Activated T-cell treated with anti-CD3 and anti-CD28 coated beads, Interleukin-2, amount 50 U/mL, for 72 hours (primary cell): ENCODE measurements around the gene SHANK1. TPM values are rescaled to one million over a fixed set of nuclear protein-coding genes. Genes with fewer than 3 reads are reported as not detected.

Experiments
- ATAC-seq, 2 donors: fragments of 150-1000 bp; cut with Tn5 transposase; replicated peaks in 1 of 2; 2 replicates each; pipeline ENCODE4 v1.10.0; 2021; ENCODE audit warnings: moderate library complexity in 2 of 2, mild to moderate bottlenecking in 1 of 2
- DNase-seq, 2 donors: peaks; one replicate each; pipeline ENCODE4 v3.0.0; 2021 to 2022; ENCODE audit warnings: mixed read lengths in 1 of 2
- H3K27ac Mint-ChIP-seq: one replicate; pipeline ENCODE4 v1.8.0; 2022; ENCODE audit warnings: mild to moderate bottlenecking, moderate library complexity, mixed read lengths
- H3K27me3 Mint-ChIP-seq: one replicate; pipeline ENCODE4 v1.8.0; 2022; ENCODE audit warnings: low read depth, mixed read lengths
- H3K36me3 Mint-ChIP-seq, 2 donors: one replicate each; pipeline ENCODE4 v1.8.0; 2022; ENCODE audit warnings: mixed read lengths in 2 of 2, mild to moderate bottlenecking in 1 of 2; ENCODE audit not compliant: insufficient read depth in 2 of 2
- H3K4me1 Mint-ChIP-seq: one replicate; pipeline ENCODE4 v1.8.0; 2022; ENCODE audit warnings: low read depth, mixed read lengths
- H3K4me3 Mint-ChIP-seq, 2 donors: one replicate each; pipeline ENCODE4 v1.8.0; 2022; ENCODE audit warnings: mild to moderate bottlenecking in 2 of 2, mixed read lengths in 2 of 2, moderate library complexity in 2 of 2
- H3K9me3 Mint-ChIP-seq, 2 donors: one replicate each; pipeline ENCODE4 v1.8.0; 2022; ENCODE audit warnings: mixed read lengths in 2 of 2
- total RNA-seq, 2 donors: library from RNA; stranded (reverse); gene quantifications; one replicate each; pipeline ENCODE4 v1.2.3, GENCODE V29; 2022

SHANK1 gene
- total RNA-seq, 2 donors from 2014 or later = 0.07 TPM; not detected in 1

DNA sequence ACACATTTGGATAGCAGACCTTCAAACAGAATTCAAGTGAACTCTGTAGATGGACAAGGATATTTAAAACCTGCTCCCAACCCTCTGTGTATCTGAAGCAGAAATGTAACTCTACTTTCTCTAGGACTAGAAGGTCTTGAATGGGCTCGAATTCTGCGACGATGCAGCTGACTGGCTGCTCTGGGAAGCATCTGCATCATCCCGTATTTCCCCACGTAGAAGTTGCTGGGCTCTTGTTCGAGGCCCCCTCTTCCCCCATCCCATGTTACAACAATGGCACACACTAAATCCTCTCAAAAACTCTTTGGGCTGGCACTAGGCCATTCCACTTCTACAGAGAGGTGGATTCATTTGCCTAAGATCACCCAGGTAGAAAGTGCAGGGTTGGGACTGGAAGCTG lies 55.4 kb downstream of the SHANK1 start:
- Mint-ChIP-seq H3K9me3 (no peaks in the 10 kb centered on the region), H3K27me3 (peaks cover 49% of the 10 kb centered on the region), H3K4me1 (peaks cover 5% of the 10 kb centered on the region), H3K4me3 (no peak overlapping the region), H3K27ac (no peak overlapping the region), H3K36me3 (peaks cover 0 to 3% of the 10 kb centered on the region in 2 donors)
- DNase-seq (no peak), ATAC-seq (no peak)

DNA sequence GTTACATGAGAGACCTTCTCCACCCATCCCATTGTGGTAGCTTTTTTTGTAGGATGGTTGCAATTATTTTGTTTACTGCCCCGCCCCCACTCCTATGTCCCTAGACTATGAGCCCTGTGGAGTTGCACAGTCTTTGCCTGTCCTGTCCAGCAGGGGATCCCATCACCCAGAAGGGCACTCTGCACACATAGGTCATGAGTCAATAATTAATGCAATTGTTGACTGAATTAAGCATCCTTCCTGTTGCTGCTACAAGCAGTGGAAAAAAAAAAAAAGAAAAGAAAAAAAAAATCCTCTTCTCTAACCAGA lies 56.2 kb downstream of the SHANK1 start:
- peaks cover 7% of the 10 kb centered on the region for H3K4me1 Mint-ChIP-seq
- ATAC-seq (no peak), DNase-seq (no peak)
- no peaks in the 10 kb centered on the region for H3K9me3 Mint-ChIP-seq
- no peak overlapping the region for H3K4me3 Mint-ChIP-seq
- no peak overlapping the region for H3K27ac Mint-ChIP-seq
- H3K36me3 Mint-ChIP-seq = peaks cover 0 to 3% of the 10 kb centered on the region in 2 donors
- H3K27me3 Mint-ChIP-seq = peaks cover 48% of the 10 kb centered on the region

DNA sequence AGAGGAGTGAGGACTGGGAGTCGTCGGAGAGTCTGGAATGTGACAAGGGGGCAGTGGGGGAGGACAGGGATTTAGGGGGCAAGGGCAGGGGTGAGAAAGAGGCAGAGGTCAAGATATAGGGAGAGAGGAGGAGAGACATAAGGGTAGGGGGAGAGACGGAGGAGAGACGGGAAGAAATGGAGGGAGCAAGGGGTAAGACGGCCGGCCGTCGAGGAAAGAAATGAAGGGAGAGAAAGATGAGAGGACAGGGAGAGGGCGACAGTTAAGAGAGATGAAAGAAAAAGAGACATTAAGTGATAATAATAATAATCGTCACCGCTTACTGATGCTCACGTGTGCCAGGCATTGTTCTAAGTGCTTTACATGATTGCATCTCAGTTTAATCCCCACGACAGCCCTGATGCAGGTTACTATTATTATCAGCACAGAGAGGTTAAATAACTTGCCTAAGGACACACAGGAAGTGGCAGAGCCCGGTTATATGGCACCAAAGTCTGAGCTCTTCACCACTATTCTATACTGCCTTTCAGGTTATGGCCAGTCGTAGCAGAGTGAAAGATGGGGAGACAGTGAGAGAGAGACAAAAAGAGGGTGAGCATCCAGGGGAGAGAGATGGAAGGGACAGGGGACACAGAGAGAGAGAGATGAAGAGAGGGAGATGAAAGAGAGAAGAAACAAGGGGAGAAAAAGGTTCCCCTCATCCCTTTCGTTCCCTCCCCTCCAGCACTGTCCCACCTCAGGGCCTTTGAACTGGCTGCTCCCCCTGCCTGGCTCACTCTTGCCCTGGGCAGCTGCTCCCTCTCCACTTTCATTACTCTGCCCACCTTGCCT lies 56.7 kb downstream of the SHANK1 start:
- peaks cover 12% of the 10 kb centered on the region for H3K4me1 Mint-ChIP-seq
- ATAC-seq (no peak), DNase-seq (no peak)
- peaks cover 53% of the 10 kb centered on the region for H3K27me3 Mint-ChIP-seq
- no peaks in the 10 kb centered on the region for H3K9me3 Mint-ChIP-seq
- no peak overlapping the region for H3K27ac Mint-ChIP-seq
- H3K36me3 Mint-ChIP-seq = peaks cover 4 to 5% of the 10 kb centered on the region in 2 donors
- no peak overlapping the region for H3K4me3 Mint-ChIP-seq

DNA sequence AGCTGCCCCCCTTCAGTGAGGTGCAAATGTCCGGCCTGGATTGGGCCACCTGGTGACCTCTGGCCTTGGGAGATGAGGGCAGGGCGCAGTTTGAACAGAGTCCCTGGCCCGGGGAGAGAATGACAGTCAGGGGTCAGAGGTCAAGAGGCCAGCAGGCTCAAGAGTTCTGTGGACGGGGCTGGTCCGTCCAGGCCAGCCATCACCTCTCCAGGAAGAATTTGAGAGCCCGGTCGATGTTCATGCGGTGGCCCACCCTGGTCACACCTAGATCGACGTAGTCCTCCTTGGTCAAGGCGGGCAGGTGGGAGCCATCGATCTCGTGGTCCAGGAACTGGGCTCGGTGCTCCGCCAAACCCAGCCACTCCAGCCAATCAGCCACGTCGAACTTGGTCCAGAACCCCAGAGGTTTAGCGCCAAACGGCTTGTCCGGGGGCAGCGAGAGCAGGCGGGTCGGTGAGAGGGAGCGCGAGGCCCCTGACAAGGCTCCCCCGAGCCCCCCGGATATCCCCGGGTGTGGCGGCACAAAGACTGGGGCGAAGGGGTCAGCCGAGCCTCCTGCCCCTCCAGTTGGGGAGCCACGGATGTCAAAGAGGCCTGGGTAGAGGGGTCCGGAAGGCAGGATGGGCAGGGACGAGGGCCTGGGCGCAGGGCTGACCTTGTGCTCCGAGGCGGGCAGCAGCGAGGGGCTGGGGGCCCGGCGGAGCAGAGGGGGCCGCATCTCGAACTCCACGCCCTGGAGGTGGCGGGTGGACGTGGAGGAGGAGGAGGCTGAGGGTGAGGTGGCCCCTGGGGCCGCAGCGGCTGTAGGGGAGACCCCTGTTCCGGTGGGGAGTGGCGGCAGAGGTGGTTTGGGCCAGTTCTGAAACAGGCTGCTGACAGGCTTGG lies 57.6 kb downstream of the SHANK1 start:
- DNase-seq (no peak), ATAC-seq (no peak)
- Mint-ChIP-seq H3K27me3 (peaks cover 62% of the 10 kb centered on the region), H3K9me3 (no peaks in the 10 kb centered on the region), H3K4me1 (peaks cover 21% of the 10 kb centered on the region), H3K4me3 (no peak overlapping the region), H3K36me3 (peaks cover 4 to 10% of the 10 kb centered on the region in 2 donors), H3K27ac (no peak overlapping the region)

DNA sequence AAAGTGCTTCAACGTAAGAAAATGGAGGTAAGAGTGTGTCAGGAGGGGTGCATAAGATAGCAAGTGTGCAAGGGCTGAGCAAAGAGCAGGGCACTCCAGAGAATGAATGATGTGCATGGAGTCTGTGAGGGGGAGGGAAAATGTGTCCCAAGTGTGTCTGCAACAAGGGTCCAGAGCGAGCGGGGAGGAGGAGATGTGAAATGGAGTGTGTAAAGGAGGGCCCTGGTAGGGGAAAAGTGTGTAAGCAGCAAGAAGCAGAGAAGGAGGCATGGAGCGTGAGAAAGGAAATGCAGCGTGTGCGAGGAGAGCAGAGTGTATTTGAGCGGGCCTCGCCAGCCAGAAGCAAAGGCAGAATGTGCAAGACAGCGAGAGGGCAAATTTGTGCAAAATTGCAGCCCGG lies 58.6 kb downstream of the SHANK1 start:
- peaks cover 71% of the 10 kb centered on the region for H3K27me3 Mint-ChIP-seq
- ATAC-seq (no peak), DNase-seq (no peak)
- H3K4me3 Mint-ChIP-seq = no peak overlapping the region
- no peak overlapping the region for H3K27ac Mint-ChIP-seq
- H3K36me3 Mint-ChIP-seq = peaks cover 4 to 10% of the 10 kb centered on the region in 2 donors
- peaks cover 29% of the 10 kb centered on the region for H3K4me1 Mint-ChIP-seq
- H3K9me3 Mint-ChIP-seq = peaks cover 0 to 4% of the 10 kb centered on the region in 2 donors

DNA sequence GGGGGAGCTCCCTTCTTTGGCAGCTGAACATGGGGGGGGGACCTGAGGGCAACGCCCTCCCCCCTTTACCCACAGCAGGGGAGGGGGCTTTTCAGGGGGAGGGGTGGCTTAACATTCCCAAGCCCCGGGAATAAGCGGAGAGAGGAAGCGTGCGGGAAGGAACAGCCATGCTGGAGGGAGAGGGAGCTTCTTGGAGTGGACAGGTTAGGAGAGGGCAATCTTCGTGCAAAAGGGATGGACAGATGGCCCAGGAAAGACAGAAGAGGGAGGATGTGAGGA lies 59.6 kb downstream of the SHANK1 start:
- Mint-ChIP-seq H3K4me1 (peaks cover 29% of the 10 kb centered on the region), H3K9me3 (peaks cover 2 to 7% of the 10 kb centered on the region in 2 donors), H3K27ac (no peak overlapping the region), H3K27me3 (peaks cover 67% of the 10 kb centered on the region), H3K4me3 (peak overlapping the region; percentile 59 to 60), H3K36me3 (peaks cover 4 to 10% of the 10 kb centered on the region in 2 donors)
- no peak for DNase-seq
- ATAC-seq = no peak

DNA sequence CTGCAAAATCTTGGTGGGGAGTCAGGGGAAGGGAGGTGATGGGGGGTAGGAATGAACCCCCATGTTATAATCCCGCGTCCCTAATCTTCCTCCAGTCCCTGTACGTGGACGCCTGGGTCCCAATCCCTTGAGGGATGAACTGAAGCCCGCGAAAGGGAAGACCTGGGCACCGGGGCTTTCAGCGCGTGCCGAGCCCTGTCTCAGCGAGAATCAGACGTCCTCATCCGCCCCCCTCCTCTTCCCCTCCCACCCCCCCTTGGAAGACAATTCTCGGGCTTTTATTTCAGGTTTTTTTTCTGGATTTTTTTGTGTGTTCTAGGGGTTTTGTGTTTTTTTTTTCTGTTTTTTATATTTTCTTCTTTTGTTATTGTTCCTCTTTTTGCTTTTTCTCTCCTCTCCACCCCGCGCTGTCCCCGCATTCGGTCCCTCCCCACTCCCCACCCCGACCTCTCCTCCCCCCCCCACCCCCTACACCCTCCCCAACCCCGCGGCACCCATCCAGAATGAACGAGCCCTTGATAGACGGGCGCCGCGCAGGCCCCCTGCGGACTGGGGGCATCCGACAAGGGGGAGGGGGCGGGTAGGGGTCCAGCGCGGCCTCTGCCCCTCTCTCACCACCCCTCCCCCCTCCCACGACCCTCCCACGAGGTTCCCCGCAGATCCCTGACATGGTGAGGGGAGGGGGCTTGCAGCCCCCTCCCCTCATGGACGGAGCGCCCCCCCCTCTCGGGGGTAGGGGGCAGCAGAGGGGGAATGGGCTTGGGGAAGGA lies 60.1 kb downstream of the SHANK1 start:
- ATAC-seq = no peak
- H3K4me1 Mint-ChIP-seq = peaks cover 29% of the 10 kb centered on the region
- H3K4me3 Mint-ChIP-seq = peak overlapping the region; percentile 46 to 93
- no peak overlapping the region for H3K27ac Mint-ChIP-seq
- peaks cover 4 to 14% of the 10 kb centered on the region in 2 donors for H3K36me3 Mint-ChIP-seq
- no peak for DNase-seq
- peaks cover 3 to 10% of the 10 kb centered on the region in 2 donors for H3K9me3 Mint-ChIP-seq
- peaks cover 69% of the 10 kb centered on the region for H3K27me3 Mint-ChIP-seq

DNA sequence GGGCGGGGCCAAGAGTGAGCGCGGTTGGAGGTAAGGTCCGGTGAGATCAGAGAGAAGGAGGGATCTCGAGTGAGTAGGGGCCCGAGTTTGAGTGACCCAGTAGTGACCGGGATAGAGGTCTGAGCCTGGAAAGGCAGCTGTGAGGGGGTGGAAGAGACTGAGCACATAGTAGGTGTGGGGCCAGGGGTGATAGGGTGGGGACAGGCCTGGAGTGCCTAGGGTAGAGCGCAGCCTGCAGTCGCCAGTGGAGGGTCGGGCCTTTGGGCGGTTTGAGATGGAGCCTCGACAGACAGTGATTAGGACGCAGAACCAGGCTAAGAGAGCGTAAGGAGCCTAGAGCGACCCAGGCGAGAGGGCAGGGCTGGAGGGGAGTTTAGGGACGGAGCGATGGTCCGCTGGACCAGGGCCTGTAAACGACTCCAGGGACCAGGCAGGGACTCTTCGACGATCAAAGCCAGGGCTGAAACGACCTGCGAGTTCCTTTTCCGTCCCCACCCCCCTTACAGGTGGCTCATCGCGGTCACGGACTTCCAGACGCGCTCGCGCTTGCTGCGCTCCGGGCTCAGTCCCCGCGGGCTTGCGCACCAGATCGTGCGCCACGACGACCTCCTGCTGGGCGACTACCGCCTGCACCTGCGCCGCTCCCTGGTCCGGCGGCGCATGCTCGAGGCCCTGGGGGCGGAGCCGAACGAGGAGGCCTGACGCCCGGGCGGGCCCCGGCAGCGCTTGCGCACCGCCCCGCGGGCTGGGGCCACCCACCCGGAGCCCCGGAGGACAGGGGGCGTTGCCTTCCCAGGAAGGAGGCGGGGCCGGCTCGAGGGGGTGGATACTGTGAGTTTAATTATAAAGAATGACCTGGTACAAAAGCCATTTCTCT lies 60.9 kb downstream of the SHANK1 start:
- peaks cover 4 to 14% of the 10 kb centered on the region in 2 donors for H3K36me3 Mint-ChIP-seq
- peaks cover 72% of the 10 kb centered on the region for H3K27me3 Mint-ChIP-seq
- peak; percentile 87 to 91 for DNase-seq
- ATAC-seq = peak; percentile 59
- peaks cover 3 to 10% of the 10 kb centered on the region in 2 donors for H3K9me3 Mint-ChIP-seq
- H3K4me1 Mint-ChIP-seq = peaks cover 29% of the 10 kb centered on the region
- peak overlapping the region; percentile 56 for H3K27ac Mint-ChIP-seq
- peak overlapping the region; percentile 85 to 93 for H3K4me3 Mint-ChIP-seq

DNA sequence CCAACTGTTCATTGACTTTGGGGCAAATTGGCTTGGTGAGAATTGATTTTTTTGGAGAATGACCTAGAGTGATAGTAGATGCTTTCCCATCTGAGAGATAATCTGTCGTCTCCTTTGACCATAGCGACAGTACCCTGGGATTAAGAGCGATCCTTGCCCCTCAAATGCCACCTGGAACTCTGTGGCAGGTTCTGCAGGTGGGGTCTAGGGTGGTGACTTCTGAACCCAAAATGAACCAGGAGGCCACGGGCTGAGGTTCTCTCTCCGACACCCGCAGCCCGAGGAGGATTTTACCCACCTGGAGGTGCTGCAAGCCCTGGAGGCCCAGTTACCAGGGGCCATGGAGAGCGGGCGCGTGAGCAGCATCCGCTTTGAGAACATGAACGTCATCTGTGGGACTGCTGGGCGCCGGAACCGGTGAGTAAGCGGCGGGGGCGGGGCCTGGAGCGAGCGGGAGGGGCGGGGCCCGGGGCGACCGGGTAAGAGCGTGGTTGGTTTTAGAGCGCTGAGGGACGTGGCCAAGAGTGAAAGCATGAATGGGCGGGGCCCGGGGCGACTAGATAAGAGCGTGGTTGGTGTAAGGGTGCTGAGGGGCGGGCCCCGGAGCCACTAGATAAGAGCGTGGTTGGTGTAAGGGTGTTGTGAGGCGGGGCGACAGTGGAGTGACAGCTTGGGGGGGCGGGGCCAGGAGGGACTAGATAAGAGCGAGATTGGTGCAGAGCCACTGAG lies 61.7 kb downstream of the SHANK1 start:
- Mint-ChIP-seq H3K4me1 (peaks cover 29% of the 10 kb centered on the region), H3K4me3 (peak overlapping the region; percentile 85 to 93), H3K27me3 (peaks cover 74% of the 10 kb centered on the region), H3K27ac (peak overlapping the region; percentile 56), H3K9me3 (peaks cover 3 to 10% of the 10 kb centered on the region in 2 donors), H3K36me3 (peaks cover 4 to 14% of the 10 kb centered on the region in 2 donors)
- DNase-seq (peak; percentile 96 to 98), ATAC-seq (peak; percentile 94 to 95)

DNA sequence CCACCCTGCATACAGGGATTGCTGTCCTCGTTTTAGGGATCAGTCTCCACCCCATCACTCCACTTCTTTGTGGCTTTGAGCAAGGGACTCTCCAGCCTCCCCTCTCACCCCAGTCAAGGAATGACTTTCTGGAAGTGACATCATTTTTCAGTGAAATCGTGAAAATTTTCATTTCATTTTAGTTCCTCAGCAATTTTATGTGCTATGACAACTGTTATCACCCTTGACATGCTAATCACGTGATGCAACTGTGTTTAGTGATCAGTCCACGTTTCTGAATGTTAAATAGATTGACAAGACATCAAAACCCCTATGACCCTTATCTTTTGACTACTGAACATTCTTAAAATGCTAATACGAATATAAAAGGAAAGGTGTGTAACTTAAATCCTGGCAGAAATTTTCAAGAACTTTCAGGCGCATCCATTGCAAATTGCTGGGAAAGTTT lies 62.4 kb downstream of the SHANK1 start:
- Mint-ChIP-seq H3K9me3 (peaks cover 3 to 10% of the 10 kb centered on the region in 2 donors), H3K27ac (peak overlapping the region; percentile 32), H3K4me1 (peaks cover 29% of the 10 kb centered on the region), H3K4me3 (peak overlapping the region; percentile 85 to 93), H3K27me3 (peaks cover 75% of the 10 kb centered on the region), H3K36me3 (peaks cover 4 to 13% of the 10 kb centered on the region in 2 donors)
- no peak for ATAC-seq
- DNase-seq = no peak

DNA sequence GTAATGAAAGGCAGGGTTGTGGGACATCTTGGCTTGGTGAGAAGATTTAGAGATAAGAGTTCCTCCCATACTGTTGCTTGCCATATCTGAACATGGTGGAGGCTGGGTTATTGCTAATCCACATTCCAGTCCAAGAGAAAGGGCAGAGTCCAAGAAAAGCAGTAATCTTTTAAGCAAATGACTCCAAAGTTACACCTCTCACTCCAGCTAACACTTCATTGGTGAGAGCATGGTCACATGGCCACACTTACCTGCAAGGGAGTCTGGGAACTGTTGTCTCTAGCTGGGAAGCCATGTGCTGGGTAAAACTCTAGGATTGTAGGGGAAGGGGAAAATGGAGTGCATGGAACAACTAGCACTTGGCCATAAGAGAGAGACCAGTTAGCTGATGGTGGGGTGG lies 64.7 kb downstream of the SHANK1 start:
- Mint-ChIP-seq H3K4me1 (peaks cover 24% of the 10 kb centered on the region), H3K9me3 (peaks cover 3 to 13% of the 10 kb centered on the region in 2 donors), H3K27me3 (peaks cover 63% of the 10 kb centered on the region), H3K4me3 (no peak overlapping the region), H3K27ac (no peak overlapping the region), H3K36me3 (peaks cover 4 to 12% of the 10 kb centered on the region in 2 donors)
- DNase-seq (no peak), ATAC-seq (no peak)
